Measurements from ENCODE around the gene SH3PXD2A. TPM values are rescaled to one million over a fixed set of nuclear protein-coding genes. Genes with fewer than 3 reads are reported as not detected.

Gene SH3PXD2A
- total and polyA plus RNA-seq, 10 of the 15 experiments (the other 5 are each of a cell fraction or from before 2014, with no cell fraction given), result 0.63 to 14.0 (median 4.4) TPM

- TF ChIP-seq CEBPZ (IDR thresholded peaks at IDR 0.05; ENCODE audit: low read depth, low read length) (no peak), BCL3 (IDR thresholded peaks at IDR 0.05; ENCODE audit: borderline replicate concordance, insufficient read depth, low read depth, low read length, poor library complexity, severe bottlenecking) (no peak)
Observed at GRCh38 chr10:103789771-103790201, 65.6 kb downstream of the SH3PXD2A start (continued).

- Histone ChIP-seq H3K36me3 (ENCODE audit: control insufficient read depth in 2 of 2, insufficient read depth in 2 of 2, low read length in 1 of 2) (no peaks in the 10 kb centered on the region), H3K9ac (ENCODE audit: control insufficient read depth, insufficient read depth, low read length) (no peak overlapping the region), H4K20me1 (ENCODE audit: control insufficient read depth, insufficient read depth) (no peaks in the 10 kb centered on the region), H3K79me2 (ENCODE audit: control insufficient read depth, insufficient read depth, low read length) (no peaks in the 10 kb centered on the region), H3K27me3 (replicated peaks in 1 of 2; ENCODE audit: control insufficient read depth in 2 of 2, insufficient read depth in 2 of 2, low read length in 1 of 2) (peaks cover 0 to 5% of the 10 kb centered on the region in 2 experiments; a peak in 1 of 4 replicates), H3K9me3 (replicated peaks; ENCODE audit: control insufficient read depth, insufficient read depth, low read length) (no peaks in the 10 kb centered on the region), H3K4me3 (no peak overlapping the region), H3K27ac (ENCODE audit: control insufficient read depth, insufficient read depth) (no peak overlapping the region), H2AFZ (ENCODE audit: control insufficient read depth, low read depth, low read length) (no peak overlapping the region), H3K4me2 (ENCODE audit: control insufficient read depth, insufficient read depth) (no peak overlapping the region), H3K4me1 (ENCODE audit: control insufficient read depth, insufficient read depth, low read length) (no peaks in the 10 kb centered on the region)
- no peak for ATAC-seq
- ChIA-PET POLR2A (no interaction called here), CTCF (interaction anchor here (0.7 to 0.9 kb wide), 2 partner anchors 55 to 99 kb away, joined by 3 read pairs; no protein-coding TSS in a partner anchor), RAD21 (ENCODE audit: unreplicated experiment) (interaction anchor here (1.3 to 1.4 kb wide), 2 partner anchors 24 to 76 kb away, joined by 4 read pairs; no protein-coding TSS in a partner anchor), SMC1A (ENCODE audit: uncharacterized antibody, unreplicated experiment) (interaction anchor here (0.7 to 1.6 kb wide), 4 partner anchors 9 to 20 kb away, joined by 3 to 5 read pairs (median 4); no protein-coding TSS in a partner anchor)
- no TSS peak for BruUV-seq (replicated peaks)
- DNase-seq (ENCODE audit: low read depth, low spot score), result no peak
- intact Hi-C loops (cut with micrococcal nuclease; ENCODE audit: unreplicated experiment), result no loop called here
- FAIRE-seq, result no peak
- in situ Hi-C loops (cut with MboI), result no loop called here
- 30% methylated on average over 6 of the region's 6 CpGs for WGBS (ENCODE audit: insufficient coverage, insufficient replicate concordance, low lambda C conversion rate, missing lambda C conversion rate)
- no peak for TF ChIP-seq KLF5 (IDR thresholded peaks at IDR 0.05; ENCODE audit: partially characterized antibody)
- no peak for TF ChIP-seq GATAD2B (conservative IDR thresholded peaks at IDR 0.05; ENCODE audit: low read depth)
- TF ChIP-seq SUZ12 (IDR thresholded peaks at IDR 0.05; ENCODE audit: unreplicated experiment), result no peak
- no peak for TF ChIP-seq PBX3 (IDR thresholded peaks at IDR 0.05; ENCODE audit: insufficient replicate concordance, low read depth, low read length)
- TF ChIP-seq CTCF (IDR thresholded peaks at IDR 0.05 in 2 of 3, conservative IDR thresholded peaks at IDR 0.05 in 1 of 3; ENCODE audit: control insufficient read depth in 2 of 3, extremely low read depth in 1 of 3, insufficient read depth in 1 of 3, low read depth in 3 of 3, low read length in 3 of 3), result no peak
- TF ChIP-seq HDGF (IDR thresholded peaks at IDR 0.05), result no peak
- TF ChIP-seq BCL3 (IDR thresholded peaks at IDR 0.05; ENCODE audit: borderline replicate concordance, insufficient read depth, low read depth, low read length, poor library complexity, severe bottlenecking), result no peak
- no peak for TF ChIP-seq ZNF217 (IDR thresholded peaks at IDR 0.05)
- TF ChIP-seq NFXL1 (IDR thresholded peaks at IDR 0.05; ENCODE audit: borderline replicate concordance), result no peak
- TF ChIP-seq CEBPB (IDR thresholded peaks at IDR 0.05; ENCODE audit: borderline replicate concordance in 1 of 2, low read depth in 2 of 2, low read length in 2 of 2), result no peak
Observed at GRCh38 chr10:103789161-103789560, 66.2 kb downstream of the SH3PXD2A start.

All from GM12878 (cell line).